A549 (cell line): Measurements from ENCODE around the gene SH2B2. TPM values are rescaled to one million over a fixed set of nuclear protein-coding genes. Genes with fewer than 3 reads are reported as not detected.

ENCODE experiments used
- ATAC-seq, 2 experiments: fragments of 200-7000 bp in 1 of 2; fragments of >200 bp in 1 of 2; cut with Nextera tagmentation in 1 of 2; cut with Tn5 transposase in 1 of 2; 3 replicates each; pipeline versions ENCODE4 v1.8.0 to v1.9.1; 2018 to 2020; ENCODE audit warnings: mild to moderate bottlenecking in 1 of 2, moderate library complexity in 1 of 2
- CTCF ChIA-PET: fragments of 300-600 bp; sonication (Branson Sonifier 250); formaldehyde crosslinking; extraction: SDS; loops from one replicate; lab custom pipeline; 2021; ENCODE audit warnings: antibody characterized with exemption, inconsistent platforms; lab: Yijun Ruan, JAX
- POLR2A ChIA-PET: fragments of 350-600 bp; formaldehyde crosslinking; extraction: SDS; loops from one replicate; lab custom pipeline; 2021; ENCODE audit warnings: antibody characterized with exemption, inconsistent platforms; lab: Yijun Ruan, JAX
- DNase-seq, 2 experiments: peaks; one replicate each; pipeline versions ENCODE4 v3.0.0 to v3.0.0-alpha.2; 2011 to 2016; ENCODE audit warnings: low read depth in 1 of 2, low spot score in 1 of 2
- FAIRE-seq: peaks from 2 replicates; lab custom pipeline; 2011; peaks lifted over from hg19 to GRCh38; lab: Jason Lieb, UNC
- H3K27ac ChIP-seq, 2 experiments: fragments of >200 bp; sonication (Bioruptor Twin); formaldehyde crosslinking; 3 replicates each; pipeline ENCODE4 v1.5.1; 2016 to 2017
- H3K4me1 ChIP-seq: fragments of >200 bp; sonication (Bioruptor Twin); formaldehyde crosslinking; 3 replicates; pipeline ENCODE4 v1.6.1; 2016
- H3K4me2 ChIP-seq: fragments of >200 bp; sonication (Bioruptor Twin); formaldehyde crosslinking; 3 replicates; pipeline ENCODE4 v1.6.1; 2016
- H3K4me3 ChIP-seq: fragments of >200 bp; sonication (Bioruptor Twin); formaldehyde crosslinking; 3 replicates; pipeline ENCODE4 v1.5.1; 2016
- H3K9me3 ChIP-seq: fragments of >200 bp; sonication (Bioruptor Twin); formaldehyde crosslinking; 3 replicates; pipeline ENCODE4 v1.6.1; 2016
- CBX8 ChIP-seq: fragments of 200-600 bp; sonication (generic); IDR thresholded peaks from 2 replicates; pipeline ENCODE4 v1.6.1; 2016
- CEBPB ChIP-seq, 2 experiments: fragments of >200 bp in 1 of 2; sonication (Bioruptor Twin) in 1 of 2; formaldehyde crosslinking in 1 of 2; IDR thresholded peaks; 2 replicates each; pipeline ENCODE4 v1.6.1; 2012 to 2016
- CHD2 ChIP-seq: fragments of 150-350 bp; IDR thresholded peaks from 2 replicates; pipeline ENCODE4 v1.6.1; 2014; ENCODE audit warnings: low read length; ENCODE audit not compliant: partially characterized antibody
- EHF ChIP-seq: fragments of 250-450 bp; sonication (Bioruptor Pico); IDR thresholded peaks from 2 replicates; pipeline ENCODE4 v1.5.0; 2020; ENCODE audit warnings: mild to moderate bottlenecking
- GATA3 ChIP-seq: IDR thresholded peaks from 2 replicates; pipeline ENCODE4 v1.6.1; 2012; ENCODE audit warnings: borderline replicate concordance
- HDAC2 ChIP-seq: fragments of 200-600 bp; sonication (generic); IDR thresholded peaks from 2 replicates; pipeline ENCODE4 v1.6.1; 2016
- HES2 ChIP-seq: fragments of >200 bp; sonication (Bioruptor Twin); formaldehyde crosslinking; IDR thresholded peaks from 2 replicates; pipeline ENCODE4 v1.6.1; 2016
- HEYL ChIP-seq: fragments of 250-450 bp; sonication (Bioruptor Pico); IDR thresholded peaks from 2 replicates; pipeline ENCODE4 v1.8.0; 2021; ENCODE audit warnings: mild to moderate bottlenecking, moderate library complexity
- HMGXB4 ChIP-seq: fragments of 250-450 bp; sonication (Bioruptor Pico); IDR thresholded peaks from 2 replicates; pipeline ENCODE4 v1.5.0; 2021; ENCODE audit warnings: mild to moderate bottlenecking, moderate library complexity, borderline replicate concordance
- HOXA7 ChIP-seq: fragments of 250-450 bp; sonication (Bioruptor Pico); IDR thresholded peaks from 2 replicates; pipeline ENCODE4 v1.5.0; 2020; ENCODE audit warnings: mild to moderate bottlenecking, moderate library complexity
- JUN ChIP-seq, 2 experiments: fragments of >200 bp; sonication (Bioruptor Twin); formaldehyde crosslinking; IDR thresholded peaks; 2 replicates in 1 of 2; 3 replicates in 1 of 2; pipeline ENCODE4 v1.6.1; 2016 to 2017
- JUNB ChIP-seq: fragments of >200 bp; sonication (Bioruptor Twin); formaldehyde crosslinking; IDR thresholded peaks from 2 replicates; pipeline ENCODE4 v1.6.1; 2016
- MAFK ChIP-seq: fragments of 450-650 bp; IDR thresholded peaks from 2 replicates; pipeline ENCODE4 v1.6.1; 2014; ENCODE audit not compliant: partially characterized antibody
- MYC ChIP-seq: IDR thresholded peaks from 2 replicates; pipeline ENCODE4 v1.6.1; 2012; ENCODE audit warnings: mild to moderate bottlenecking, inconsistent platforms, low read length, improper control_type of control experiment, borderline replicate concordance
- NFE2L2 ChIP-seq: fragments of 150-350 bp; conservative IDR thresholded peaks from 2 replicates; pipeline ENCODE4 v1.6.1; 2014; ENCODE audit warnings: low read length
- PHF8 ChIP-seq: fragments of 200-600 bp; sonication (generic); IDR thresholded peaks from 2 replicates; pipeline ENCODE4 v1.6.1; 2016; ENCODE audit warnings: low read depth, mild to moderate bottlenecking, antibody characterized with exemption, moderate library complexity, borderline replicate concordance
- RCOR1 ChIP-seq: fragments of 150-350 bp; IDR thresholded peaks from 2 replicates; pipeline ENCODE4 v1.6.1; 2014; ENCODE audit warnings: antibody characterized with exemption, low read length, low read depth
- REST ChIP-seq: fragments of 200-600 bp; sonication (generic); IDR thresholded peaks from 2 replicates; pipeline ENCODE4 v1.6.1; 2016; ENCODE audit warnings: antibody characterized with exemption, mild to moderate bottlenecking, moderate library complexity
- SREBF2 ChIP-seq: fragments of 450-650 bp; IDR thresholded peaks from 2 replicates; pipeline ENCODE4 v1.6.1; 2014; ENCODE audit warnings: mild to moderate bottlenecking, moderate library complexity
- ZFP36 ChIP-seq: fragments of 450-650 bp; IDR thresholded peaks from 2 replicates; pipeline ENCODE4 v1.6.1; 2014; ENCODE audit warnings: borderline replicate concordance; ENCODE audit not compliant: partially characterized antibody
- WGBS: methylation state at CpG from one replicate; pipeline ENCODE4 v1.1.6; 2017; ENCODE audit errors: missing lambda C conversion rate; 5-methylcytosine and 5-hydroxymethylcytosine counted together
- polyA plus RNA-seq, 4 experiments: library from polyadenylated mRNA; depleted of rRNA in 3 of 4; stranded (reverse); fragments of >200 nt; fragmentation: RNase III in 1 of 4; extraction: RNeasy Plus Mini Kit Qiagen cat#74134 plus additional on column Dnase treatment in 1 of 4; gene quantifications; 2 replicates in 3 of 4; 3 replicates in 1 of 4; pipeline ENCODE4 v1.2.3, GENCODE V29; 2011 to 2017

SH2B2 gene
- polyA plus RNA-seq, 2 of the 4 experiments (the other 2 are of a cell fraction) = 1.1 to 2.3 TPM

DNA sequence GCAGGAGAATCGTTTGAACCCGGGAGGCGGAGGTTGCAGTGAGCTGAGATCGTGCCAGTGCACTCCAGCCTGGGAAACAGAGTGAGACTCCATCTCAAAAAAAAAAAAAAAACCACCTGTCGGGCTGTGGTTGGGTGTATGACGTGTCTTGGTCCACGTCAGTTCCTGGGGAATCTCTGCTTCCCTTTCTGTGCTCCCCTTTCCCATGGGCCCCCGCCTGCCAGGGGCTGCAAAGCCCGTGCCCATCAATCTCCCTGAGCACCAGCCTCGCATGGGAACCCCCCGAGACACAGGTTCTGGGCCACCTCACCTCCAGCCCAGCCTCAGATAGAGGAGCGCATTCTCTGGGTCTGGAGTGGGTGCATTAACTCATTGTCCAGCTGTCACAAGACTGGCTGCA is 2.3 kb upstream of the SH2B2 start:
- ATAC-seq (no peak), FAIRE-seq (no peak), DNase-seq (no peak)
- no peaks in the 10 kb centered on the region for H3K9me3 ChIP-seq
- H3K4me3 ChIP-seq = no peak overlapping the region
- no peak overlapping the region for H3K4me2 ChIP-seq
- H3K27ac ChIP-seq = no peak overlapping the region
- ChIA-PET CTCF (interaction anchor here (0.7 to 3.3 kb wide), 5 partner anchors 11 to 697 kb away, joined by 3 to 20 read pairs (median 3); no protein-coding TSS in a partner anchor), POLR2A (interaction anchor here (0.6 to 0.7 kb wide), 2 partner anchors 108 to 681 kb away, joined by 4 to 5 read pairs; no protein-coding TSS in a partner anchor)
- WGBS = 69% methylated on average over 11 of the region's 12 CpGs
- TF ChIP-seq CBX8 (no peak), HES2 (no peak), HOXA7 (CRISPR knock-in tag) (no peak)
- peaks cover 21% of the 10 kb centered on the region for H3K4me1 ChIP-seq

DNA sequence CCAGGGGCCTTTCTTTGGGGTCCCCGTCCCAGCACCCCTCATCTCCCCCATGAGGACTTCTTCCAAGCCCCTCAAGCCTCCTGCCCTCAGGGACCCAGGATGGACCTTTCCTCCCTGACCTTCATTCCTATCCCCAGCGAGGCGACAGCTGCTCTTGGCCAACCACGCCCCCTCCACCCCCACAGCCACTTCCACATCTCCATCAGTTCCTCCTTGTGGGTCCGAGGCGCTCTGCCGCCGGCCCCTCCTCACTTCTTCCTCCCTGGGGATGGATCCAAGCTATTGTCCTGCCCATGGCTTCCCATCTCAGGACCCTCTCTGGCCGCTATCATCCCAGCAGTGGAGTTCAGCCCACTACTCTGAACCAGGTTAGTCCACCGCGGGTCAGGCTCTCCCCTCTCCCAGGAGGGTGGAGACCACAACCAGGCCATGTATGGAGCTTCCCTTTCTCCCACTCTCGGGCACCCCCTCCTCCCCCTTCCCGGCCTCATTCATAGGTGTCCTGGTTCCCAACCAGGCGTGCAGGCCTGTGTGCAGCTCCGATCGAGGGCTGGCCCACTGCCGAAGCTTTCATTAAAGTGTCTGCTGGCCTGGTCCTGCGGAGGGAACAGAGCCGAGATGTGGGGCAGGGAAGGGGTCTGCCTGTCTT is 1.7 kb upstream of the SH2B2 start:
- POLR2A ChIA-PET = no interaction called here

DNA sequence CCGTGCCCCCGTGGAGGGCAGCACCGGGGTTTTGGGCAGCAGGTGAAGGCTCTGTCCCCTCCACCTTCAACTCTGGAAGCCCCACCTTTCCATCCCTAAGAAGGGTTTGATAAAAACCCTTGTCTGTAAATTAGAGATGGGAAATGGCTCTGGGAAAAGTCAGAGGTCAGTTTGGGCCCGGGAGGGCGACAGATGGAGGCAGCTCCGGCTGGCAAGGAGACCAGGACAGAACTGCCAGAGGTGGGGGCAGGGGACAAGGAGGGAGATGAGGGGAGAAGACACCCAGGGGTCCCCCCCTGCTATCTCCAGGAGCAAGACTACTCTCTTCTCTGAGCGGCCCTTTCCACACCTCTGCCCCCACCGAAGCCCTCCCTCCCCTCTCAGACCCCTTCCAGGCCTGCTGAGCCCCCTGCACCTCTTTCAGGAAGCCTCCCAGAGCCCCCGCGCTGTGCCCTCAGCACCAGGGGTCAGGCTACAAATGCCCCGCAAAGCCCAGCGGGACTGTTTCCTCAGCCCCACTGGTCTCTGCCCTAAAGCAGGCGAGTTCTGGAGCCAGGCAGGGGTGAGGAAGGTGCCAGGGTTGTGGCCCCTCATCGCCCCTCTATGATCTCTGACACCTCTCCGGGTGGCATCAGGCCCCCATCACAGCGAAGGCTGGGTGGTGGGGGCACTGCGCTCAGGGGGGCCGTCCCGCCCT is 980 bp upstream of the SH2B2 start:
- H3K4me1 ChIP-seq = peaks cover 18% of the 10 kb centered on the region
- peak overlapping the region; percentile 83 to 93 for H3K27ac ChIP-seq
- TF ChIP-seq MYC = no peak
- no peak for TF ChIP-seq CHD2
- no peak for TF ChIP-seq REST
- no peak for TF ChIP-seq JUNB
- no peak for TF ChIP-seq HEYL (CRISPR knock-in tag)
- TF ChIP-seq ZFP36 = no peak
- TF ChIP-seq HOXA7 (CRISPR knock-in tag) = no peak
- no peak for TF ChIP-seq GATA3
- TF ChIP-seq HES2 = no peak
- TF ChIP-seq HDAC2 = no peak
- no peak for TF ChIP-seq NFE2L2
- TF ChIP-seq EHF = no peak
- no peak for TF ChIP-seq SREBF2
- TF ChIP-seq RCOR1 = no peak
- TF ChIP-seq CEBPB (IDR thresholded peaks at IDR 0.05) = no peak
- ChIA-PET CTCF (interaction anchor here (0.9 to 1.4 kb wide), 4 partner anchors 12 to 104 kb away, joined by 3 to 6 read pairs (median 4); no protein-coding TSS in a partner anchor), POLR2A (no interaction called here)
- 72% methylated on average over 13 of the region's 19 CpGs for WGBS
- ATAC-seq (peak in 1 of 2 experiments; percentile 2; a peak in 3 of 6 replicates), FAIRE-seq (no peak), DNase-seq (no peak)
- peak overlapping the region; percentile 97 for H3K4me2 ChIP-seq
- no peaks in the 10 kb centered on the region for H3K9me3 ChIP-seq
- peak overlapping the region; percentile 76 for H3K4me3 ChIP-seq

More for the DNA sequence above, 1.7 kb upstream of the SH2B2 start:
- H3K4me2 ChIP-seq = no peak overlapping the region
- no peaks in the 10 kb centered on the region for H3K9me3 ChIP-seq
- CTCF ChIA-PET = interaction anchor here (0.9 to 3.3 kb wide), 4 partner anchors 11 to 107 kb away, joined by 3 to 20 read pairs (median 4); no protein-coding TSS in a partner anchor
- FAIRE-seq = no peak
- no peak for ATAC-seq
- TF ChIP-seq PHF8 (no peak), JUN (IDR thresholded peaks at IDR 0.05) (no peak), HES2 (no peak), HMGXB4 (CRISPR knock-in tag) (no peak), MAFK (no peak)
- no peak for DNase-seq
- peaks cover 18% of the 10 kb centered on the region for H3K4me1 ChIP-seq
- H3K27ac ChIP-seq = no peak overlapping the region
- WGBS = 86% methylated on average over 18 of the region's 19 CpGs
- H3K4me3 ChIP-seq = no peak overlapping the region
